Activated naive CD4-positive, alpha-beta T cell treated with anti-CD3 and anti-CD28 coated beads for 36 hours (primary cell): ENCODE results near the gene ATP7B. TPM values are rescaled to one million over a fixed set of nuclear protein-coding genes. Genes with fewer than 3 reads are reported as not detected.

Experiments used
- CTCF ChIA-PET: fragments of 350-600 bp; sonication (Branson Sonifier 250); formaldehyde crosslinking; loops from one replicate; lab custom pipeline; 2021; ENCODE audit warnings: antibody characterized with exemption; lab: Charles Lee
- DNase-seq: peaks from one replicate; pipeline ENCODE4 v3.0.0-alpha.2; 2020
- H3K27ac Mint-ChIP-seq: one replicate; pipeline ENCODE4 v1.8.0; 2021; ENCODE audit warnings: mild to moderate bottlenecking, mixed read lengths
- H3K27me3 Mint-ChIP-seq: one replicate; pipeline ENCODE4 v1.8.0; 2021; ENCODE audit warnings: low read depth, mixed read lengths
- H3K36me3 Mint-ChIP-seq: one replicate; pipeline ENCODE4 v1.8.0; 2021; ENCODE audit warnings: low read depth, mixed read lengths
- H3K4me1 Mint-ChIP-seq: one replicate; pipeline ENCODE4 v1.8.0; 2021; ENCODE audit warnings: low read depth, mixed read lengths
- H3K4me3 Mint-ChIP-seq: one replicate; pipeline ENCODE4 v1.8.0; 2021; ENCODE audit warnings: mild to moderate bottlenecking, moderate library complexity, mixed read lengths
- H3K9me3 Mint-ChIP-seq: one replicate; pipeline ENCODE4 v1.8.0; 2021; ENCODE audit warnings: mixed read lengths
- intact Hi-C: fragments of 100-400 bp; cut with micrococcal nuclease; formaldehyde crosslinking; loops from one replicate; pipeline ENCODE4 v1.15.1; 2023
- total RNA-seq, 2 experiments: library from RNA; stranded (reverse); gene quantifications; one replicate each; pipeline ENCODE4 v1.2.3, GENCODE V29; 2021

ATP7B gene
- total RNA-seq, 2 experiments from 2014 or later, result 0.69 to 0.74 TPM

DNA sequence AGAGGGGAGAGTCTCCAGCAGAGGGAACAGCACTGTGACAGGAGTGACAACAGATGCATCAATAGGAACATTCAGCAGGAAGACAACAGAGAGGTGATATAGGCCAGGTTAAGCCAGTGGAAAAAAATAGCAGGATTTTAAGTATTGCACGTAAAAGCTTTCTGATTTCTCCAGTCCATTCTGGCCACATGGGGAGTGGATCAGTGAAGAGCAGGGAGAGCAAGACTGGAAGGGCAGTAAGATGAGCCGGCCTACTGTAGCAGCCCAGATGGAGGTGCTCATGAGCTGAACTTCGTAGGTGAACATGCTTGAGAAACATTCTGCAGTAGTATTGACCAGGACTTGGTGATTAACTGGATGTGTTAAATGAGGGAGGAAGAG is 15.0 kb upstream of the ATP7B start:
- peaks cover 26% of the 10 kb centered on the region for H3K9me3 Mint-ChIP-seq
- no peak overlapping the region for H3K4me3 Mint-ChIP-seq
- H3K36me3 Mint-ChIP-seq, result peaks cover 79% of the 10 kb centered on the region
- intact Hi-C loops, result no loop called here
- H3K27ac Mint-ChIP-seq, result no peak overlapping the region
- CTCF ChIA-PET, result interaction anchor here (1.1 kb wide), 1 partner anchor 103 kb away, joined by 3 read pairs; the partner anchor contains the start of gene NEK5
- peaks cover 11% of the 10 kb centered on the region for H3K4me1 Mint-ChIP-seq
- H3K27me3 Mint-ChIP-seq, result no peaks in the 10 kb centered on the region
- DNase-seq, result no peak

DNA sequence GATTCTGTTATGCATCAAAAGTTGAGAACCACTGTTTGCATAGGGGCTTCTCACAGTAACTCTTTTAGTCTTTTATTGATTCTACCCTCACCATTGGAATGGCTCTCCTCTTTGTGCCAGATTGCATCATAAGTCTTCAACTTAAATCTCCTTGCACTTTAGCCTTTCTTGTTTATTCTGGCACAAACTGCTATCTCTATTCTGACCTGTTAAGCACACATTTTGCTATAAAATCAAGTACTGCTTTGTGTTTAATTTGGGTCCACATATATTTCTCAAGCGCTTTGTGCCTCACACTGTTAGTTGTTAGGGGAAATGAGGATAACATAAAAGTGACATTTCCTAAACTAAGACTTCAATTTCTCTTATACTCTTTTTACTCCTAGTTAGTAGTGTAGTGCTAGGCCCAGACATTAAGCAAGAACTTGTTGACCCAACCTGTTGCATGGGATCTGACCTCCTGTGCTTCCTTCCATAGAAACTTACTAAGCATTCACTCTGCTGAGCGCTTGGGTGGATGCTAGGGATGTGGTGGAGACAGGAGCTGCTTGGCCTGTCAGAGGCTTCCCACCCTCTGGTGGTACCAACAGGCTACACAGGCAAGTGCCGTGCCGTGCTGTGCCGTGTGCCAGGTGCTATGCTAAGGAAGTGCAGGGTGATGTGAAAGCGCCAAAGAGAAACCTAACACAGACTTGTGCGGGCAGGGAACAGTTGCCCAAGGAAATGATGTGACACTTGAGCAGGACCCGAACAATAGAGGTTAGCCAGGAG is 14.4 kb upstream of the ATP7B start:
- H3K36me3 Mint-ChIP-seq, result peaks cover 82% of the 10 kb centered on the region
- no peak for DNase-seq
- H3K9me3 Mint-ChIP-seq, result peaks cover 26% of the 10 kb centered on the region
- intact Hi-C loops, result no loop called here
- CTCF ChIA-PET, result interaction anchor here (1.1 kb wide), 1 partner anchor 103 kb away, joined by 3 read pairs; the partner anchor contains the start of gene NEK5
- no peaks in the 10 kb centered on the region for H3K27me3 Mint-ChIP-seq
- no peak overlapping the region for H3K4me3 Mint-ChIP-seq
- peaks cover 11% of the 10 kb centered on the region for H3K4me1 Mint-ChIP-seq
- H3K27ac Mint-ChIP-seq, result no peak overlapping the region

DNA sequence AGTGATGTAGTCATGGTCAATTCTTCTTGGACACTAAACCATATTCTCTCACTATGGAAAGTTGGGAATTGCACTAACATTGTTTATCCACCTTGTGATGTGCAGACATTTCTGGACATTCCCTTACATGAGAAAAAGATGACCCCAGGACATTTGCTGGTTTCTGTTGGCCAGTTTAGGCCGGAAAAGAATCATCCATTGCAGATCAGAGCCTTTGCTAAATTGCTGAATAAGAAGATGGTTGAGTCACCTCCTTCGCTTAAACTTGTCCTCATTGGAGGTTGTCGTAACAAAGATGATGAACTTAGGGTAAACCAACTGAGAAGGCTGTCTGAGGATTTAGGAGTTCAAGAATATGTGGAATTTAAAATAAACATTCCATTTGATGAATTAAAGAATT is 13.2 kb upstream of the ATP7B start, which contains the start of gene UTP14C:
TSS of gene UTP14C (plus strand) at position 211 of the 400 bp plus-strand sequence. CDS start 4,114 bp downstream, outside the sequence.
- H3K9me3 Mint-ChIP-seq, result peaks cover 17% of the 10 kb centered on the region
- no peak for DNase-seq
- intact Hi-C loops, result no loop called here
- no peak within 1 kb of the TSS for H3K27ac Mint-ChIP-seq
- H3K4me1 Mint-ChIP-seq, result peaks cover 11% of the 10 kb centered on the region
- peaks cover 81% of the 10 kb centered on the region for H3K36me3 Mint-ChIP-seq
- CTCF ChIA-PET, result interaction anchor here (1.5 kb wide), 1 partner anchor 103 kb away, joined by 4 read pairs; no protein-coding TSS in a partner anchor
- H3K27me3 Mint-ChIP-seq, result no peaks in the 10 kb centered on the region
- no peak within 1 kb of the TSS for H3K4me3 Mint-ChIP-seq

DNA sequence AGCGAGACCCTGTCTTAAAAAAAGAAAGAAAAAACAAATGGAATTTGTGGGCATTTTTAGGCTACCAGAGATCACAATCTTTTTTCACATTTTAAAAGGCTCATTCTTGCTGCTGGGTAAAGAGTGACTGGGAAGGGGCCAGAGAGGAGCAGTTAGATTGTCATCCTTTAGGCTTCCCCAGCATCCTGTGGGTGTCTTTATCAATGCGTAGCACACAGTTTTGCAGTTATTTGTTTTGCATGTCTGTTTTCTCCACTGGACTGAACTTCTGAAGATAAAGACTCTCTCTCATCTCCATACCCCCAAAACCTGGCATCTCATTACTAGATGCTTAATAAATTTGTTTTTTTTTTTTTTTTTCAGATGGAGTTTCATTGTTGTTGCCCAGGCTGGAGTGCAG is 11.1 kb upstream of the ATP7B start:
- H3K27me3 Mint-ChIP-seq, result no peaks in the 10 kb centered on the region
- peaks cover 12% of the 10 kb centered on the region for H3K9me3 Mint-ChIP-seq
- intact Hi-C loops, result no loop called here
- CTCF ChIA-PET, result no interaction called here
- DNase-seq, result no peak
- H3K27ac Mint-ChIP-seq, result no peak overlapping the region
- H3K4me1 Mint-ChIP-seq, result peaks cover 12% of the 10 kb centered on the region
- H3K36me3 Mint-ChIP-seq, result peaks cover 67% of the 10 kb centered on the region
- H3K4me3 Mint-ChIP-seq, result no peak overlapping the region

DNA sequence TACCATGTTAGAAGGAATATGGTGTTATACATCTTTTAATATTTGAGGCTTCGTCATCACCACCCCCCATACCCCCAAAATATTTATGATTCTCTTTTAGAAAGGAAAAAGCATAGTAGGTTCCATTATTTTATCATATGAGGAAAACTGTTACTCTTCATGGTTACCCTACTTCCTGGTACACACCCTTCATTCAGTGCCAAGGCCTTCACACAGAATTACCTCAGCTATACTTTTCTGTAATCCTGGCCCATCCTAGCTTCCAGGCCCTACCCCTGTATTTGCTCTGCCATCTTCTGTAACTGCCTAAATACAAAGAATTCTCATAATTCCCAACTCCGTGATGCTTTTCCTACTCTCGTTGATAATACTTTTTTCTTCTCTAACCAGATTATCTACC is 8.9 kb upstream of the ATP7B start:
- H3K27me3 Mint-ChIP-seq, result no peaks in the 10 kb centered on the region
- no peak overlapping the region for H3K27ac Mint-ChIP-seq
- no peaks in the 10 kb centered on the region for H3K9me3 Mint-ChIP-seq
- intact Hi-C loops, result no loop called here
- no peak for DNase-seq
- CTCF ChIA-PET, result no interaction called here
- peaks cover 13% of the 10 kb centered on the region for H3K4me1 Mint-ChIP-seq
- H3K36me3 Mint-ChIP-seq, result peaks cover 52% of the 10 kb centered on the region
- no peak overlapping the region for H3K4me3 Mint-ChIP-seq

DNA sequence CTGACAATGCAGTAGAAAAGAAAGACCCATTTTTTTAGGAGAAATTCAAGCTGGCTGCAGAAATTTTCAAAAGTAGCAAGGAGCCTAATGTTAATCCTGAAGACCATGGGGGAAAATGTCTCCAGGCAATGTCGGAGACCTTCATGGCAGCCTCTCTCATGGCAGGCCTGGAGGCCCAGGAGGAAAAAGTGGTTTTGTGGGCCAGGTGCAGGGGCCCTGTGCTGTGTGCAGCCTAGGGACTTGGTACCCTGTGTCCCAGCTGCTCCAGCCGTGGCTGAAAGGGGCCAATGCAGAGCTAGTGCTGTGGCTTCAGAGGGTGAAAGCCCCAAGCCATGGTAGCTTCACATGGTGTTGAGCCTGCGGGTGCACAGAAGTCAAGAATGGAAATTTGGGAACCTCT is 5.0 kb upstream of the ATP7B start:
- H3K36me3 Mint-ChIP-seq, result peaks cover 24% of the 10 kb centered on the region
- H3K4me1 Mint-ChIP-seq, result peaks cover 13% of the 10 kb centered on the region
- no peak for DNase-seq
- CTCF ChIA-PET, result no interaction called here
- intact Hi-C loops, result no loop called here
- H3K27ac Mint-ChIP-seq, result no peak overlapping the region
- H3K9me3 Mint-ChIP-seq, result no peaks in the 10 kb centered on the region
- no peak overlapping the region for H3K4me3 Mint-ChIP-seq
- peaks cover under 1% of the 10 kb centered on the region for H3K27me3 Mint-ChIP-seq

DNA sequence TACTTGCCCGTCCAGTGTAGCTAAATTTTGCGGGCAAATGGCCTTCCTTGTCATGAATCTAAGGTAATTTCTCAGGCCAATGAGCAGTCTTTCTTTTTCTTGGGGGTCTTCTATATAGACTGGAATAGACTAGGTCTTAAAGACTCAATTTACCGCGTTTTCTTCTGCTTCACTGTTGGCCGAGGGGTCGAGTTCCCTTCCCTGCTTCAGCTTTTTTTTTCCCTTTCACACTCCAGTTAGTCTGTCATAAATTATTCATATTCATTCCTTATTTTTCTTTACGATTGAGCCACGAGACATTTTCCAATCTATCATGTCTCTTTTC is 1.2 kb upstream of the ATP7B start:
- peak overlapping the region; percentile 98 for H3K4me3 Mint-ChIP-seq
- H3K27ac Mint-ChIP-seq, result peak overlapping the region; percentile 85
- DNase-seq, result no peak
- H3K9me3 Mint-ChIP-seq, result no peaks in the 10 kb centered on the region
- peaks cover 5% of the 10 kb centered on the region for H3K36me3 Mint-ChIP-seq
- CTCF ChIA-PET, result interaction anchor here (0.9 to 2.4 kb wide), 6 partner anchors 10 to 439 kb away, joined by 3 to 13 read pairs (median 4); no protein-coding TSS in a partner anchor
- peaks cover 16% of the 10 kb centered on the region for H3K4me1 Mint-ChIP-seq
- intact Hi-C loops, result loop anchor here (1.0 to 5.0 kb wide), 11 partner anchors 115 to 640 kb away; partner anchors contain the start of genes CKAP2, DHRS12, INTS6 and NEK5
- peaks cover 10% of the 10 kb centered on the region for H3K27me3 Mint-ChIP-seq

DNA sequence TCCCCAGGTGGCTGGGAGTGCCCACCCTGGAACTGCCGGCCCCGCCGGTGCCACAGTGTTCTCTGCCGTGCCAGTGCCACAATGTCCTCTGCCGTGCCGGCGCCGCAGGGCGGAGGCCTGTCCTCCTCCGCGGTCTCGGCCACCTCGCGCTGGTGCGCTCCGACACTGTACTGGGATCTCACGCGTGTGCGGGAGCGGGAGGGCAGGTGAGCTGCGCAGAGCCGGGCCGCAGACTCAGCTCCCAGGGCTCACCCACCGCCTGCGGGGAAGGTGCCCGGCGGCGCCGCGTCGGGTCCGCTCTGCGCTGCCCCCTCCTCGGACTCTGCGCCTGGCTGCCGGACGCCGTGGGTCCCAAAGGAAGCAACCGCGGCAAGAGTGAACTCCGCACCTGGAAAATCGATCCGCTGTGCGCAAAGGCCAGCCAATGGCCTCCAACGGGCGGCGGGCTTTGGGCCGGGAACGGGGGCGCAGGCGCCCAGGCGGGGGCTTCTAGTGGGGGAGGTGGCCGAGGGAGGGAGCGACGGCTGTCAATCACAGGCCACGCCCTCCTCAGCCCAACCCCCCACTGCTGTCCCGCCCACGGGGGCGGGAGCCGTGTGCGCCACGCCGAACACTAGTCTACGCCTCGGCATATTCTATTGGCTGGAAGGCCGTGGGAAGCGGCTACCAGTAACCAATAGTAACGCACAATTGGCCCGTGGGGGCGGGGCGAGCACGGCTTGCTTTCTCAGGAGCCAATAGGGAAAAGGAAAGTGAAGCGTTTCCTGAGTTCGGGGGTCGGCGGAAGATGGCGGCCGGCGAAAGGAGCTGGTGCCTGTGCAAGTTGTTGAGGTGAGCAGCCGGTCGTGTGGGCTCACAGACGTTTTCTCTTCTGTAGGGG is 622 bp upstream of the ATP7B start, which contains the start of gene ALG11:
TSS of gene ALG11 (plus strand) at position 767 of the 880 bp plus-strand sequence. CDS start at position 788, 21 bp downstream.
- intact Hi-C loops, result loop anchor here (1.0 to 5.0 kb wide), 11 partner anchors 115 to 640 kb away; partner anchors contain the start of genes CKAP2, DHRS12, INTS6 and NEK5
- Mint-ChIP-seq H3K4me1 (peaks cover 14% of the 10 kb centered on the region), H3K36me3 (peaks cover 5% of the 10 kb centered on the region), H3K27me3 (peaks cover 10% of the 10 kb centered on the region), H3K9me3 (no peaks in the 10 kb centered on the region), H3K27ac (peak within 1 kb of the TSS; percentile 85), H3K4me3 (peak within 1 kb of the TSS; percentile 98)
- CTCF ChIA-PET, result interaction anchor here (0.9 to 2.4 kb wide), 7 partner anchors 10 to 439 kb away, joined by 3 to 13 read pairs (median 4); partner anchors contain the start of gene NEK3
- DNase-seq, result peak; percentile 100

DNA sequence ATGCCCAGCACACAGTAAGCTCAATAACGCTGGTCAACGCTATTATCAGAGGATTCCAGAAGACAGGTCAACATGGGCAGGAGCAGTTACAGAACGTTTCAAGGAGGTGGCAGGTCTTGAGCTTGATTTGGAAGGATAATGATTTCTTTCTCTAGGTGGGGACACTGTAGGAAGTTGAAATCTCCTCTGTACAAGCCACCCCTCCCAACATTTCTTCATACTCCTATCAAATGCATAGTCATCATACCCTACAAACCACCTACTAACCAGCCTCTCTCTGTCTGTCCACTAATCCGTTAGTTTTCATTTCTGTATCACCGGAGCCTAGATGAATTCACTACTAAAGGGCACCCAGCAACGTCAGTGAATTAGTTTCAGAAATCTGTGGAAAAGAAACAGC is 1.3 kb downstream of the ATP7B start:
- Mint-ChIP-seq H3K9me3 (no peaks in the 10 kb centered on the region), H3K4me3 (no peak overlapping the region), H3K27me3 (peaks cover 13% of the 10 kb centered on the region), H3K27ac (no peak overlapping the region), H3K36me3 (no peaks in the 10 kb centered on the region), H3K4me1 (peaks cover 5% of the 10 kb centered on the region)
- intact Hi-C loops, result loop anchor here (5.0 kb wide), 2 partner anchors 113 to 642 kb away; partner anchors contain the start of gene SUGT1
- CTCF ChIA-PET, result interaction anchor here (1.7 kb wide), 1 partner anchor 114 kb away, joined by 4 read pairs; no protein-coding TSS in a partner anchor
- DNase-seq, result no peak

DNA sequence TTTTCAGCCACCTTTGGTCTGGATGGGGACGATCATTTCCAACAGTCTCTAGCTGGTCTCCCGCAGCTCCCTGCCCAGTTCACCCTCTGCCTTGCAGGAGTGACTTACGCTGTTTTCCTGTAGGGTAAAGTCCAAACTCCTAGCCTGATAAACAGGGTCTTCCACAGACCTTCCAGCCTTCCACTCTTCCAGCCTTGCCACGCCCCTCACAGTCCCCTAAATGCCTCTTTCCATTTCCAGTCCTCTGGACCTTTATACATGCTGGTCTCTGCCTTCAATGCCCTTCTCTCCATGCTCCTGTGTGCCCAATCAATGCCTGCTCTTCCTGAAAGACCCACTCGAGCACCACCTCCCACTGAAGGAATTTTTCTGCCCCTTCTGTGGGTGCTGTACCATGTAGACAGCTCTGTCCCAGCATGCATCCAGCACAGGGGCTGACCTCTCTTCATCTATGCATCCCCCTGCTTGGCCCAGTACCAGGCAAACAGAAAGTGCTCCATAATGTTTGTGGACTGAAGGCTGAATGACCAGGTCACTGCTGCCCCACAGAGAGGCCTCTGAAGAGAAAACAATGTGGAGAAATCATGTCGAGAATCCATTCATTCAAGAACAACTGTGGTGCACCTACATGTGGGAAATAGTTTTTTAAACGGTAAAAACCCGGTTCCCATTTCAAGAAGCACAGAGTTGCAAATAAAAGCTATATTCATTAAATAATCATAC is 4.6 kb downstream of the ATP7B start:
- Mint-ChIP-seq H3K36me3 (no peaks in the 10 kb centered on the region), H3K9me3 (no peaks in the 10 kb centered on the region), H3K4me3 (no peak overlapping the region), H3K4me1 (peaks cover 5% of the 10 kb centered on the region), H3K27ac (no peak overlapping the region), H3K27me3 (peaks cover 13% of the 10 kb centered on the region)
- no peak for DNase-seq
- intact Hi-C loops, result no loop called here
- CTCF ChIA-PET, result interaction anchor here (0.7 kb wide), 1 partner anchor 132 kb away, joined by 3 read pairs; no protein-coding TSS in a partner anchor

DNA sequence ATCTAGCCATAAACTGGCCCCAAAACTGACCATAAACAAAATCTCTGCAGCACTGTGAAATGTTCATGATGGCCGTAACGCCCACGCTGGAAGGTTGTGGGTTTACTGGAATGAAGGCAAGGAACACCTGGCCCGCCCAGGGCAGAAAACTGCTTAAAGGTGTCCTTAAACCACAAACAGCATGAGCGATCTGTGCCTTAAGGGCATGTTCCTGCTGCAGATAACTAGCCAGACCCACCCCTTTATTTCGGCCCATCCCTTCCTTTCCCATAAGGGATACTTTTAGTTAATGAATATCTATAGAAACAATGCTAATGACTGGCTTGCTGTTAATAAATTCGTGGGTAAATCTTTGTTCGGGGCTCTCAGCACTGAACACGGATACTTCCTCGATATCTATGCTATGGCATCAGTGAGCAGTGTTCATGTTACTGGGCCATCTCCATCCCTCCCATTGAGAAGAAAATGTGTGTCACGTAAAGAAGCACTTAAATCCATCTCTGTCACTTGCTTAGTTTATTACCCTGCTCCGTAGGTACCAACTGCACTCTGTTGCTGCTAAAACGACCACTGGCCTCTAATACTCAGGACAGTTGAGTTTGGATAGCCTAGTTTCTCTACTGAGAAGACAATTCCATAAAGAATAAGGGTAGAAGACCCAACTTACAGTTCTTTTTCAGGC is 5.3 kb downstream of the ATP7B start:
- peaks cover 4% of the 10 kb centered on the region for H3K4me1 Mint-ChIP-seq
- peaks cover 9% of the 10 kb centered on the region for H3K27me3 Mint-ChIP-seq
- no peaks in the 10 kb centered on the region for H3K36me3 Mint-ChIP-seq
- H3K4me3 Mint-ChIP-seq, result no peak overlapping the region
- intact Hi-C loops, result no loop called here
- no peaks in the 10 kb centered on the region for H3K9me3 Mint-ChIP-seq
- CTCF ChIA-PET, result no interaction called here
- H3K27ac Mint-ChIP-seq, result no peak overlapping the region
- no peak for DNase-seq
